Natural killer cell (primary cell): ENCODE results near the gene NOXRED1. TPM values are rescaled to one million over a fixed set of nuclear protein-coding genes. Genes with fewer than 3 reads are reported as not detected.

Experiments
- ATAC-seq, 3 donors: fragments of 150-1000 bp in 2 of 3; fragments of 200-7000 bp in 1 of 3; cut with Tn5 transposase; 1 replicate in 1 of 3; 2 replicates in 2 of 3; pipeline ENCODE4 v1.10.0; 2021; ENCODE audit warnings: mild to moderate bottlenecking in 2 of 3, moderate library complexity in 2 of 3
- DNase-seq, 2 donors: peaks; one replicate each; pipeline versions ENCODE4 v3.0.0 to v3.0.0-alpha.2; 2013 to 2021; ENCODE audit warnings: mixed read lengths in 1 of 2
- H3K27ac ChIP-seq: one replicate; pipeline ENCODE4 v1.5.1; 2013; ENCODE audit warnings: mild to moderate bottlenecking, low read length
- H3K27me3 ChIP-seq: one replicate; pipeline ENCODE4 v1.6.1; 2013; ENCODE audit warnings: low read length; ENCODE audit not compliant: control insufficient read depth, insufficient read depth
- H3K36me3 ChIP-seq: one replicate; pipeline ENCODE4 v1.6.1; 2013; ENCODE audit warnings: low read length; ENCODE audit not compliant: control insufficient read depth, insufficient read depth
- H3K4me1 ChIP-seq: one replicate; pipeline ENCODE4 v1.6.1; 2013; ENCODE audit warnings: low read length; ENCODE audit not compliant: control insufficient read depth, insufficient read depth
- H3K4me3 ChIP-seq: one replicate; pipeline ENCODE4 v1.5.1; 2013; ENCODE audit warnings: low read length
- H3K9me3 ChIP-seq: one replicate; pipeline ENCODE4 v1.6.1; 2013; ENCODE audit warnings: low read length; ENCODE audit not compliant: control insufficient read depth, insufficient read depth
- H3K27ac Mint-ChIP-seq, 2 donors: one replicate each; pipeline ENCODE4 v1.8.0; 2022; ENCODE audit warnings: mild to moderate bottlenecking in 2 of 2, mixed read lengths in 2 of 2, moderate library complexity in 1 of 2
- H3K27me3 Mint-ChIP-seq, 2 donors: one replicate each; pipeline ENCODE4 v1.8.0; 2022; ENCODE audit warnings: low read depth in 2 of 2, mixed read lengths in 2 of 2
- H3K36me3 Mint-ChIP-seq: one replicate; pipeline ENCODE4 v1.8.0; 2022; ENCODE audit warnings: mixed read lengths
- H3K4me1 Mint-ChIP-seq, 2 donors: one replicate each; pipeline ENCODE4 v1.8.0; 2022; ENCODE audit warnings: mixed read lengths in 2 of 2
- H3K4me3 Mint-ChIP-seq: one replicate; pipeline ENCODE4 v1.8.0; 2022; ENCODE audit warnings: mild to moderate bottlenecking, moderate library complexity, mixed read lengths
- H3K9me3 Mint-ChIP-seq, 2 donors: one replicate each; pipeline ENCODE4 v1.8.0; 2022; ENCODE audit warnings: mixed read lengths in 2 of 2
- CTCF ChIP-seq: fragments of 200-600 bp; IDR thresholded peaks from one replicate; pipeline ENCODE4 v1.8.0; 2022; ENCODE audit warnings: antibody characterized with exemption
- WGBS: methylation state at CpG from one replicate; pipeline ENCODE4 v1.1.7; 2013; ENCODE audit warnings: missing lambda C conversion rate; ENCODE audit not compliant: insufficient coverage; 5-methylcytosine and 5-hydroxymethylcytosine counted together
- intact Hi-C: fragments of 100-400 bp; cut with micrococcal nuclease; formaldehyde crosslinking; loops from one replicate; pipeline ENCODE4 v1.14.2; 2022
- total RNA-seq, 4 donors: library from RNA; stranded (reverse); fragments of 120-200 nt in 1 of 4; gene quantifications; one replicate each; pipeline versions ENCODE4 v1.2.3 to v1.2.4, GENCODE V29; 2013 to 2022

Gene NOXRED1
- total RNA-seq, 3 donors from 2014 or later (not counting 1 experiment from before 2014, with no cell fraction given): 0.25 to 0.52 (median 0.40) TPM

GRCh38 chr14:77455966-77456640, 32.8 kb upstream of the NOXRED1 start:
- H3K4me3 ChIP-seq: no peak overlapping the region
- Mint-ChIP-seq H3K36me3 (no peaks in the 10 kb centered on the region), H3K27me3 (no peaks in the 10 kb centered on the region), H3K4me3 (peak overlapping the region; percentile 100), H3K4me1 (peaks cover 44 to 50% of the 10 kb centered on the region in 2 donors), H3K27ac (peak overlapping the region; percentile 99 to 100), H3K9me3 (no peaks in the 10 kb centered on the region)
- H3K9me3 ChIP-seq: no peaks in the 10 kb centered on the region
- intact Hi-C loops: loop anchor here (2.0 to 5.0 kb wide), 2 partner anchors 79 to 359 kb away; partner anchors contain the start of genes CIPC, SAMD15 and TMED8
- no peaks in the 10 kb centered on the region for H3K27me3 ChIP-seq
- no peak overlapping the region for H3K27ac ChIP-seq
- no peak for TF ChIP-seq CTCF
- peaks cover 17% of the 10 kb centered on the region for H3K4me1 ChIP-seq
- H3K36me3 ChIP-seq: peaks cover 23% of the 10 kb centered on the region
- whole genome bisulfite sequencing: 75% methylated on average over 1 of the region's 2 CpGs
- ATAC-seq: no peak
- no peak for DNase-seq

DNA sequence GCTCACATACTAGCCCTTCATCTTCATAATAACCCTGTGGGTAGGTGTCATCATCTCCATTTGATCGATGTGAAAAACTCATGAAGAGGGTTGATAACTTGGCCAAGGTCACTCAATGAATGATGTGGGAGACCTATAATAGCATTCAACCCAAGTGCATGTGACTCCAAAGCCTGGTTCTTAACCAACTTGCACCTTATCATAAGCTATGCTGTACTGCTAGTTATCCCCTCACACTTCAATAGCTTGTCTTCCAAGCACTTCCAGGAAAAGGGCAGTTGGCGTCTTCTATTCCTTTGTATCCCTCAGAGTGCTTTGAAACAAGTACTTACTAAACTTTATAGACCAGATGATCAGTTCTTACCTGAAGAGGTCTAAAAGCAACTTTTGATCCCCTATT, 18.9 kb upstream of the NOXRED1 start:
- H3K9me3 Mint-ChIP-seq: no peaks in the 10 kb centered on the region
- no peak for ATAC-seq

DNA sequence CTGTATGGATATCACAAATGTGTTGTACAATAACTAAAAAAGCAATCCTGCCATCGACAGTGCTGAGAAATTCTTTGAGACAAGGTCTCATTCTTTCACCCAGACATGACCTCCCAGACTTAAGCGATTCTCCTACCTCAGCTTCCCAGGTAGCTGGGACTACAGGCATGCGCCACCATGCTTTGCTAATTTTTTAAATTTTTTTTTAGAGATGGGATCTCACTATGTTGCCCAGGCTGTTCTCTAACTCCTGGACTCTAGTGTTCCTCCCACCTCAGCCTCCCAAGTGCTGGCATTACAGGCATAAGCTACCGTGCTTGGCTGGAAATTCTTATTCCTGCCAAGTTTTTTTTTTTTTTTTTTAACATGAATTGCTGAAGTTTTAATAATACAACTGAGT, 16.5 kb upstream of the NOXRED1 start:
- H3K4me1 ChIP-seq: no peaks in the 10 kb centered on the region
- no peak overlapping the region for H3K4me3 ChIP-seq
- intact Hi-C loops: no loop called here
- no peak for DNase-seq
- H3K27me3 Mint-ChIP-seq: no peaks in the 10 kb centered on the region
- WGBS: 98% methylated on average over 4 of the region's 4 CpGs
- no peak overlapping the region for H3K27ac Mint-ChIP-seq
- H3K27ac ChIP-seq: no peak overlapping the region
- no peaks in the 10 kb centered on the region for H3K4me1 Mint-ChIP-seq
- no peaks in the 10 kb centered on the region for H3K9me3 Mint-ChIP-seq
- peaks cover 68% of the 10 kb centered on the region for H3K36me3 ChIP-seq
- peaks cover 32% of the 10 kb centered on the region for H3K36me3 Mint-ChIP-seq
- ATAC-seq: no peak
- no peak overlapping the region for H3K4me3 Mint-ChIP-seq
- no peaks in the 10 kb centered on the region for H3K9me3 ChIP-seq
- TF ChIP-seq CTCF: no peak
- H3K27me3 ChIP-seq: no peaks in the 10 kb centered on the region

More for the DNA sequence above, 18.9 kb upstream of the NOXRED1 start:
- Mint-ChIP-seq H3K36me3 (peaks cover 15% of the 10 kb centered on the region), H3K4me3 (no peak overlapping the region), H3K27me3 (no peaks in the 10 kb centered on the region), H3K4me1 (no peaks in the 10 kb centered on the region), H3K27ac (no peak overlapping the region)
- DNase-seq: no peak
- Histone ChIP-seq H3K27ac (no peak overlapping the region), H3K27me3 (no peaks in the 10 kb centered on the region), H3K4me3 (no peak overlapping the region), H3K9me3 (no peaks in the 10 kb centered on the region), H3K36me3 (peaks cover 52% of the 10 kb centered on the region), H3K4me1 (no peaks in the 10 kb centered on the region)
- intact Hi-C loops: no loop called here
- no peak for TF ChIP-seq CTCF
- WGBS: 90% methylated on average over 2 of the region's 2 CpGs

DNA sequence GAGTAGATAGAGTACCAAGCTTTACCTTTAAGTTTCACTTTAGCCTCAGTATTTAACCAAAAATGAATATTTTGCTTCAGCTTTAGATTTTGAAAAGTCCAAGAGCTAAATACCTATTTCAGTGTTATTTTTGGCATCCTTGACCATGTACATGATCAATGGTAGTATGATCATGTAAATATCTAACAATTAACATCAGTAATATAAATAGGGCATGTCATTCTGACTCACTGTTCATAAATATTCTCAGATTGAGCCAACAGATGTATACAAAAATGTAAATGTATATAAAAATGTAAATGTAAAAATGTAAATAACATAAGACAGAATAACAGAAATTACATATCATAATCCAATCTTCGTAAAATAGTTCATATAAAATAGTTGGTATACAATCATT, 15.3 kb upstream of the NOXRED1 start:
- Histone ChIP-seq H3K4me1 (no peaks in the 10 kb centered on the region), H3K27me3 (no peaks in the 10 kb centered on the region), H3K27ac (no peak overlapping the region), H3K9me3 (no peaks in the 10 kb centered on the region), H3K4me3 (no peak overlapping the region), H3K36me3 (peaks cover 71% of the 10 kb centered on the region)
- no CpG with 5 or more reads among the region's 1 CpG for WGBS
- ATAC-seq: no peak
- no peaks in the 10 kb centered on the region for H3K27me3 Mint-ChIP-seq
- intact Hi-C loops: no loop called here
- TF ChIP-seq CTCF: no peak
- DNase-seq: no peak
- H3K36me3 Mint-ChIP-seq: peaks cover 34% of the 10 kb centered on the region
- H3K27ac Mint-ChIP-seq: no peak overlapping the region
- no peaks in the 10 kb centered on the region for H3K4me1 Mint-ChIP-seq
- no peak overlapping the region for H3K4me3 Mint-ChIP-seq
- H3K9me3 Mint-ChIP-seq: no peaks in the 10 kb centered on the region
